Caco-2 (cell line): ENCODE data around the gene ADIPOR2. TPM values are rescaled to one million over a fixed set of nuclear protein-coding genes. Genes with fewer than 3 reads are reported as not detected.
"Not testable (repeated sequence)": the region's sequence is repeated elsewhere in the genome, so short reads cannot be mapped to it uniquely, and the experiment has no call there.

Experiments
- BruUV-seq: library from RNA; stranded (reverse); fragments of 400-500 nt; replicated peaks from 2 replicates; lab custom pipeline; 2021; lab: Mats Ljungman, UMichigan
- CTCF ChIA-PET: fragments of 300-600 bp; sonication (Branson Sonifier 250); formaldehyde crosslinking; loops from one replicate; lab custom pipeline; 2022; ENCODE audit warnings: antibody characterized with exemption; lab: Charles Lee
- POLR2A ChIA-PET: fragments of 300-600 bp; sonication (Branson Sonifier 250); formaldehyde crosslinking; loops from one replicate; lab custom pipeline; 2022; ENCODE audit warnings: antibody characterized with exemption; lab: Charles Lee
- DNase-seq, 2 experiments: peaks; one replicate each; pipeline versions ENCODE4 v3.0.0 to v3.0.0-alpha.2; 2020 to 2022
- H3K27me3 ChIP-seq: replicated peaks from 2 replicates; pipeline ENCODE4 v1.6.0; 2011; ENCODE audit warnings: low read length; ENCODE audit not compliant: control insufficient read depth, insufficient read depth
- H3K36me3 ChIP-seq: 2 replicates; pipeline ENCODE4 v1.5.1; 2011; ENCODE audit warnings: low read length; ENCODE audit not compliant: control insufficient read depth, insufficient read depth
- H3K4me1 ChIP-seq: fragments of 250-450 bp; sonication (Bioruptor Pico); 2 replicates; pipeline ENCODE4 v1.5.1; 2020; ENCODE audit warnings: mild to moderate bottlenecking
- H3K4me3 ChIP-seq: 2 replicates; pipeline ENCODE4 v1.5.1; 2011; ENCODE audit warnings: low read depth, mild to moderate bottlenecking, control low read depth, low read length
- H3K9me3 ChIP-seq: fragments of 250-450 bp; sonication (Bioruptor Pico); 2 replicates; pipeline ENCODE4 v1.5.1; 2020; ENCODE audit warnings: mild to moderate bottlenecking, moderate library complexity
- H3K27ac Mint-ChIP-seq: one replicate; pipeline ENCODE4 v1.8.0; 2022; ENCODE audit warnings: mixed read lengths; ENCODE audit not compliant: unreplicated experiment
- H3K27me3 Mint-ChIP-seq: one replicate; pipeline ENCODE4 v1.8.0; 2022; ENCODE audit warnings: mixed read lengths; ENCODE audit not compliant: insufficient read depth, unreplicated experiment
- H3K36me3 Mint-ChIP-seq: one replicate; pipeline ENCODE4 v1.8.0; 2022; ENCODE audit warnings: mild to moderate bottlenecking, mixed read lengths; ENCODE audit not compliant: insufficient read depth, unreplicated experiment
- H3K4me1 Mint-ChIP-seq: one replicate; pipeline ENCODE4 v1.8.0; 2022; ENCODE audit warnings: low read depth, mixed read lengths; ENCODE audit not compliant: unreplicated experiment
- H3K4me3 Mint-ChIP-seq: one replicate; pipeline ENCODE4 v1.8.0; 2022; ENCODE audit warnings: mild to moderate bottlenecking, moderate library complexity, mixed read lengths; ENCODE audit not compliant: unreplicated experiment
- H3K9me3 Mint-ChIP-seq: one replicate; pipeline ENCODE4 v1.8.0; 2022; ENCODE audit warnings: mixed read lengths; ENCODE audit not compliant: unreplicated experiment
- intact Hi-C: fragments of 100-400 bp; cut with micrococcal nuclease; formaldehyde crosslinking; loops from one replicate; pipeline ENCODE4 v1.10.0; 2022; ENCODE audit not compliant: unreplicated experiment
- total RNA-seq: library from RNA; stranded (reverse); gene quantifications from 2 replicates; pipeline ENCODE4 v1.2.3, GENCODE V29; 2022
- TF ChIP-seq, protein P1 (sequence below), 2 experiments: fragments of 200-600 bp in 1 of 2; IDR thresholded peaks; 1 replicate in 1 of 2; 2 replicates in 1 of 2; pipeline versions ENCODE4 v1.5.1 to v1.8.0; 2011 to 2022; ENCODE audit warnings: antibody characterized with exemption in 1 of 2, control low read depth in 1 of 2, inconsistent platforms in 1 of 2, low read depth in 1 of 2, low read length in 1 of 2, mild to moderate bottlenecking in 1 of 2, moderate library complexity in 1 of 2; ENCODE audit not compliant: insufficient read depth in 1 of 2, severe bottlenecking in 1 of 2, unreplicated experiment in 1 of 2

ADIPOR2 gene
- total RNA-seq, 1 experiment from 2014 or later, result 119 TPM

DNA sequence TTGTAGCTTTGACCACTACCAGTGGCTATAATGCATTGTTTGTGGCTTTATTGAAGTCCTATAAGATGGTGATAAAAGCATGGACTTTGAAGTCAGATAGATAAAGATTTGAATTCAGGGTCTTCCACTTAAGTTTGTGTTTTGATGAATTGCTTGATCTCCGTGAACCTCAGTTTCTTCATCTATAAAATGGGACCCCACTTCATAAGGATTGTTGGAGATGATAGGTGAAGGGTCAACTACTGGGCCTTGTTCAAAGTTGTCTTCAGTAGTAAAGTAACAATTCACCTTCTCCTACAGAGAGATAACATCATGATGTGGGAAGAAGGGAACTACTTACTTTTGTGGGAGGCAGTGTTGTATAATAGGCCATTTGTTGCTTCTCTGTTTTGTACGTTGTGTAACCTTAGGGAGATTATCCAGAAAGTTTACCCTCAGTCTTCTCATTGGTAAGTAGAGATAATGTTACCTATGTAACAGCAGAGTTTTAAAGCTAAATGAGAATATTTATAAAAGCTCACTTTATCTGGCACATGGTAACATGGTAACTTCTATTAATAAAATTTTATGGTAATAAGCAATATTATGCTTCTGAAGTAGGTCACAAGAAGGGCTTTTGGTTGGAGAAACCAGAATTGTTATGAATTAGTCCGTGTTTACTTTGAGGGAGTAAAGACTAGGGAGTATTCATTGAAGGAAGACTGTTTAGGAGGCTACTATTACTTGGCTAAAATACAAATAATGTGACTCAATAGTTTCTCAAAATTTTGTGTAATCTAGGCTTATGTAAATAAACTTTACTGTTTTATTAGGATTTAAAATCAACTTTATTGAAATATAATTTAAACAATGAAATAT is 15.1 kb downstream of the ADIPOR2 start:
- CTCF ChIA-PET, result no interaction called here
- no peaks in the 10 kb centered on the region for H3K27me3 ChIP-seq
- DNase-seq, result no peak
- no peaks in the 10 kb centered on the region for H3K36me3 ChIP-seq
- Mint-ChIP-seq H3K4me3 (no peak overlapping the region), H3K36me3 (peaks cover 43% of the 10 kb centered on the region), H3K27ac (no peak overlapping the region), H3K9me3 (no peaks in the 10 kb centered on the region), H3K4me1 (peaks cover 19% of the 10 kb centered on the region), H3K27me3 (no peaks in the 10 kb centered on the region)
- TF ChIP-seq, protein P1, sequence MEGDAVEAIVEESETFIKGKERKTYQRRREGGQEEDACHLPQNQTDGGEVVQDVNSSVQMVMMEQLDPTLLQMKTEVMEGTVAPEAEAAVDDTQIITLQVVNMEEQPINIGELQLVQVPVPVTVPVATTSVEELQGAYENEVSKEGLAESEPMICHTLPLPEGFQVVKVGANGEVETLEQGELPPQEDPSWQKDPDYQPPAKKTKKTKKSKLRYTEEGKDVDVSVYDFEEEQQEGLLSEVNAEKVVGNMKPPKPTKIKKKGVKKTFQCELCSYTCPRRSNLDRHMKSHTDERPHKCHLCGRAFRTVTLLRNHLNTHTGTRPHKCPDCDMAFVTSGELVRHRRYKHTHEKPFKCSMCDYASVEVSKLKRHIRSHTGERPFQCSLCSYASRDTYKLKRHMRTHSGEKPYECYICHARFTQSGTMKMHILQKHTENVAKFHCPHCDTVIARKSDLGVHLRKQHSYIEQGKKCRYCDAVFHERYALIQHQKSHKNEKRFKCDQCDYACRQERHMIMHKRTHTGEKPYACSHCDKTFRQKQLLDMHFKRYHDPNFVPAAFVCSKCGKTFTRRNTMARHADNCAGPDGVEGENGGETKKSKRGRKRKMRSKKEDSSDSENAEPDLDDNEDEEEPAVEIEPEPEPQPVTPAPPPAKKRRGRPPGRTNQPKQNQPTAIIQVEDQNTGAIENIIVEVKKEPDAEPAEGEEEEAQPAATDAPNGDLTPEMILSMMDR (IDR thresholded peaks at IDR 0.05; ENCODE audit: insufficient read depth in 1 of 2, low read depth in 1 of 2, low read length in 1 of 2, severe bottlenecking in 1 of 2, unreplicated experiment in 1 of 2), result no peak
- no peaks in the 10 kb centered on the region for H3K9me3 ChIP-seq
- no TSS peak for BruUV-seq
- H3K4me1 ChIP-seq, result peaks cover 38% of the 10 kb centered on the region
- intact Hi-C loops, result no loop called here
- no peak overlapping the region for H3K4me3 ChIP-seq
- POLR2A ChIA-PET, result no interaction called here

DNA sequence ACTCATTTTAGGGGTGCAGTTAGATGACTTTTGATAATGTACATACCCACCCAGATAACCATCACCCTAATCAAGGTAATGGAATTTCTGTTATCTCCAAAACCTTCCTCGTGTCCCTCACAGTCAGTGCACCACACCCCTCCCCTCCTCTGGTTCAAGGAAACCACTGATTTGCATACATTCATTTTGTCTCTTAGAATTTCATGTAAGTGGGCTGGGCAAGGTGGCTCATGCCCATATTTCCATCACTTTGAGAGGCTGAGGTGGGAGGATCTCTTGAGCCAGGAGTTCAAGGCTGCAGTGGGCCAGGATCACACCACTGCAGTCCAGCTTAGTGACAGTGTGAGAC is 15.7 kb downstream of the ADIPOR2 start:
- H3K4me1 ChIP-seq, result peaks cover 44% of the 10 kb centered on the region
- H3K4me3 ChIP-seq, result no peak overlapping the region
- Mint-ChIP-seq H3K9me3 (no peaks in the 10 kb centered on the region), H3K36me3 (peaks cover 43% of the 10 kb centered on the region), H3K4me1 (peaks cover 25% of the 10 kb centered on the region), H3K27me3 (no peaks in the 10 kb centered on the region), H3K4me3 (no peak overlapping the region), H3K27ac (peak overlapping the region; percentile 68)
- H3K36me3 ChIP-seq, result no peaks in the 10 kb centered on the region
- POLR2A ChIA-PET, result no interaction called here
- intact Hi-C loops, result no loop called here
- TF ChIP-seq, protein P1 (IDR thresholded peaks at IDR 0.05; ENCODE audit: insufficient read depth in 1 of 2, low read depth in 1 of 2, low read length in 1 of 2, severe bottlenecking in 1 of 2, unreplicated experiment in 1 of 2), result no peak
- BruUV-seq, result no TSS peak
- CTCF ChIA-PET, result no interaction called here
- no peaks in the 10 kb centered on the region for H3K9me3 ChIP-seq
- H3K27me3 ChIP-seq, result no peaks in the 10 kb centered on the region
- no peak for DNase-seq

DNA sequence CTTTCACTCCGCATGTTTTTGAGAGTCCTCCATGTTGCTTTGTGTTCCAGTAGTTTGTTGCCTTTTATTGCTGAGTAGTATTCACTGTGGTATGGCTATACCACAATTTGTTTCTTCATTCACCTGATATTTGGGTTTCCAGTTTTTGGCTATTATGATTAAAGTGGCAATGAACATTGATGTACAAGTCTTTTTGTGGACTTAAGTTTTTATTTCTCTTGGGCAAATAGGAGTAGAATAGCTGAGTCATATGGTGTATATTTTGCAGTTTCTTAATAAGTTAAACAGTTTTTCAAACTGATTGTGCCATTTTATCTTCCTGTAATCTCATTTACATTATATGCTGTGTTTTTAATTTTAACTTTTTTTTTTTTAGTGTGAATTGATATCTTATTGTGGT is 16.2 kb downstream of the ADIPOR2 start:
- no peaks in the 10 kb centered on the region for H3K9me3 Mint-ChIP-seq
- Histone ChIP-seq H3K4me3 (no peak overlapping the region), H3K9me3 (no peaks in the 10 kb centered on the region), H3K27me3 (no peaks in the 10 kb centered on the region), H3K4me1 (peaks cover 46% of the 10 kb centered on the region), H3K36me3 (no peaks in the 10 kb centered on the region)
- DNase-seq, result no peak
- H3K36me3 Mint-ChIP-seq, result peaks cover 40% of the 10 kb centered on the region
- no TSS peak for BruUV-seq
- peak overlapping the region; percentile 68 for H3K27ac Mint-ChIP-seq
- intact Hi-C loops, result no loop called here
- H3K4me3 Mint-ChIP-seq, result no peak overlapping the region
- ChIA-PET POLR2A (no interaction called here), CTCF (no interaction called here)
- H3K4me1 Mint-ChIP-seq, result peaks cover 29% of the 10 kb centered on the region
- TF ChIP-seq, protein P1 (IDR thresholded peaks at IDR 0.05; ENCODE audit: insufficient read depth in 1 of 2, low read depth in 1 of 2, low read length in 1 of 2, severe bottlenecking in 1 of 2, unreplicated experiment in 1 of 2), result no peak
- no peaks in the 10 kb centered on the region for H3K27me3 Mint-ChIP-seq

DNA sequence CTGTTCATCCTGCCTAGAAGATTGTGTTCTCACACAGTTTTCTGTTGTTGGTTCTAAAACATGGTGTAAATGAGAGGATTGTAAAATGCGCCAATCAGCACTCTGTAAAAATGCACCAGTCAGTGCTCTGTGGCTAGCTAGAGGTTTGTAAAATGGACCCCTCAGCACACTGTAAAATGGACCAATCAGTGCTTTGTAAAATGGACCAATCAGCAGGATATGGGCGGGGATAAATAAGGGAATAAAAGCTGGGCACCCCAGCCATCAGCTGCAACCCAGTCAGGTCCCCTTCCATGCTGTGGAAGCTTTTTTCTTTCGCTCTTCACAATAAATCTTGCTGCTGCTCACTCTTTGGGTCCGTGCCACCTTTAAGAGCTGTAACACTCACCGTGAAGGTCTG is 19.1 kb downstream of the ADIPOR2 start:
- H3K4me3 Mint-ChIP-seq, intact Hi-C loops, H3K9me3 ChIP-seq, DNase-seq, POLR2A ChIA-PET, H3K4me3 ChIP-seq, BruUV-seq, H3K27me3 Mint-ChIP-seq, H3K27me3 ChIP-seq, H3K36me3 ChIP-seq: not testable (repeated sequence)
- Mint-ChIP-seq H3K9me3 (peaks cover 13% of the 10 kb centered on the region), H3K36me3 (peaks cover 47% of the 10 kb centered on the region), H3K4me1 (peaks cover 30% of the 10 kb centered on the region), H3K27ac (peak overlapping the region; percentile 21)
- peaks cover 38% of the 10 kb centered on the region for H3K4me1 ChIP-seq
- CTCF ChIA-PET, result interaction anchor here (0.6 to 2.6 kb wide), 5 partner anchors 40 to 86 kb away, joined by 3 to 11 read pairs (median 4); no protein-coding TSS in a partner anchor
